ENCODE data around the gene IL1R2.

The IL1R2 gene

GRCh38 chr2:102032368-102033030 is 40.7 kb downstream of the IL1R2 start:
- in situ Hi-C loops (cut with MboI; ENCODE audit: low pct_unique_long_range_greater_than_20kb, low sequenced_read_pairs) = no loop called here
- no peak for DNase-seq

GRCh38 chr2:102033031-102033749 is 41.4 kb downstream of the IL1R2 start:
- in situ Hi-C loops (cut with MboI; ENCODE audit: low pct_unique_long_range_greater_than_20kb, low sequenced_read_pairs) = no loop called here
- peak; percentile 98 for DNase-seq

DNA sequence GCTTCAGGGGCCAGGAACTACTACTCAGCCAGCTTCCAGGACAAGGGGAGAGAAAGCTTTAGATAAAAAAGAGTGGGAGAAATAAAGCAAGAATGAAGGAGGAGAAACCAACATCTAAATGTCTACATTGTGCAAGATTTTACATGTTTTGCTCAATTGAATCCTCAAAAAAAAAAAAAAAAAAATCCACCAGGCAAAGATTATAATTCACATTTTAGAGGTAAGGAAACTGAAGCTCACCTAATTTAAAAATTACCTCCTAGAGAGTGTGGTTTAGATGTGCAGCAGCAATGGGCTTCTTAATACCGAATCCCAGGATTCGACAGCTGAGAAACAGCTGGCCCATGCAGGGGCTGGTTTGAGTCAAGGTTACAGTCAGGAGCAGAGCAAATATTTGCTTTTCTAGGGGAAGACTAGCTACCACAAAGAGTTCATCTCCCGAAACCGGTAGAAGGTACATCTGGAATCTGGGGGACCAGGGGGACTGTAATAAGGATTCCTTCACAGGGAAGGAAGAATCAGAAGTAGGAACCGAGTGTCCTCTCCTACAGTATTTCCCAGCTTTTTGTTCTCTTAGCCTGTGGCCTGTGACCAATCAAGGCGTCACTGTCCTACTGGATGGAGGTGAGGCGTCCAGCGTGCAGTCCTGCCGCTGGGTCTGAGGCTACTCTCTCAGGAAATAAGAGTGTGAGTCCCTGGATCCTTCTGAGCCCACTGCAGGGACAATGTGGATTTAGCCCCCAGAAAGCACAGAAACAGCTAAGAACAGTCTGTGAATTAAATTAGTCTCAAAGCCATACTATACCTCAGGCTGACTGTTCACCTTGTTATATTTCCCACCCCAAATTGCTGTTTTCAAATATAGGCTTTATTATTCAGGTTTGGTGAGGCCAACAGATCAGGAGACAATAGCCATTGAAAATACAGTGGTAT is 42.3 kb downstream of the IL1R2 start:
- DNase-seq = no peak
- in situ Hi-C loops (cut with MboI; ENCODE audit: low pct_unique_long_range_greater_than_20kb, low sequenced_read_pairs) = no loop called here

DNA sequence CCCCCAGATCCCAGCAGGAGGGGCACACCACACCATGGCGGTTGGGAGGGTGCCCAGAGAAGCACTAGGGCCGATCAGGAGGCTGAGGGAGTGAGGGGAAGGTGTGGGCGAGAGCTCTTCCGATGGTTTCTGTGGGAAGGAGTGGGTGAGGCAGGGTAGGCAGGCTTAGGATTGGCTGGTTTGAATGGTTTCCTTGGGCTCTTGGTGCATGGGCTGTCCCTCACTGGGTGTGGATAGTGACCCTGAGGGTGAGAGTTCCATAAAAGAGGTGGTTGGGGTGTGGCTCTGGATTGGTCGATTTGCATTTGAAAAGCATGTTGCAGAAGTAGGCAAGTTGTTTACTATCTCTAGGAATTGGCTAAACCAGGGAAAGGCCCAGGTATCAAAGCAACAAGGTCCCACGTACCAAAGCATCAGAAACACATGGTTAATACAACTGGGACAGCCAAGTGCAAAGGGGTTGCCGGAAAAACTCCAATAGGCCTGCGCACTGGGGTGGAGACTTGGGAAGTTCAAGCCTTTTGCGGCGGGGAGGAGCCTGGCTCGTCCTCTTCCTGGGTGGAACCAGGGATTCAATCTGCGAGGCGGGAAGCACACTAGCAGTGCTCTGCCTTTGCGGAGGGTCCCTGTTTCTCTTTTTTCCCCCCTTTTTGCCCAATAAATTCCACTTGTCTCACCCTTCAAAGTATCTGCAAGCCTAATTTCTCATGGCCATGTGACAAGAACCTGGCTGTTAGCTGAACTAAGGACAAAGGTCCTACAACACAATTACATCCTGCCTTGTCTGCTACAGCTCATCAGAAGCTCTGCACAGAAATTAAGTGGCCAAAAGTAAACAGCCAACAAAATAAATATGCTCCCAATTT is 43.2 kb downstream of the IL1R2 start:
- no peak for DNase-seq
- in situ Hi-C loops (cut with MboI; ENCODE audit: low pct_unique_long_range_greater_than_20kb, low sequenced_read_pairs) = no loop called here

DNA sequence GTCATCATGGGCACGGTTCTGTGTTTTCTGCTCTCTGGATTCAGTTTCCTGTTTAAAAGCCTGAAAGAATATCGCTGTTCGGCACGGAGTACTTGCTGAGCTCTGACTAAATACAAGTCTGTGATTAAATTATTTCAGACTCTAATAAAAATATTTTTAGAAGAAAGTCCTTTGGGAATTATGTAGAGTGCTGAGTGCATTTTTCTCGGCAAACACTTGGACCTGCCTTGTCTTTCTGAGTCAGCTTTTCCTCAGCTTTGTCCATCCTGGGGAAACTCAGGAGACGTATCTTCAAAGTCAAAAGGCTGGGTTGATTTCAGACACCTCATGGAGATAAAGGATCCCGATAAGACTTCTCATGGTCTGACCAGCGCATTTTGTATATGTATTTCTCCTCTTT is 45.9 kb downstream of the IL1R2 start:
- DNase-seq = no peak
- in situ Hi-C loops (cut with MboI; ENCODE audit: low pct_unique_long_range_greater_than_20kb, low sequenced_read_pairs) = no loop called here

DNA sequence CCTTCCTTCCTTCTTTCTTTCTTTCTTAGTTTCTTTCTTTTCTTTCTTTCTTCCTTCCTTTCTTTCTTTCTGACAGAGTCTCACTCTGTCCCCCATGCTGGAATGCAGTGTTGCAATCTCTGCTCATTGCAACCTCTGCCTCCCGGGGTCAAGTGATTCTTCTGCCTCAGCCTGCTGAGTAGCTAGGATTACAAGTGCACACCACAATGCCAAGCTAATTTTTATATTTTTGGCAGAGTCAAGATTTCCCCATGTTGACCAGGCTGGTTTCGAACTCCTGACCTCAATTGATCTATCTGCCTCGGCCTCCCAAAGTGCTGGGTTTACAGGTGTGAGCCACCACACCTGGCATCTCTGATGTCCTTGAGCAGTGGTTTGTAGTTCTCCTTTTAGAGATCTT is 48.5 kb downstream of the IL1R2 start:
- DNase-seq = no peak
- in situ Hi-C loops (cut with MboI; ENCODE audit: low pct_unique_long_range_greater_than_20kb, low sequenced_read_pairs) = no loop called here

- DNase-seq = no peak
- in situ Hi-C loops (cut with MboI; ENCODE audit: low pct_unique_long_range_greater_than_20kb, low sequenced_read_pairs) = no loop called here
These were observed 49.6 kb downstream of the IL1R2 start for GRCh38 chr2:102041351-102041750.

- in situ Hi-C loops (cut with MboI; ENCODE audit: low pct_unique_long_range_greater_than_20kb, low sequenced_read_pairs) = no loop called here
- DNase-seq = no peak
These were observed 50.7 kb downstream of the IL1R2 start for GRCh38 chr2:102042196-102043081.

GRCh38 chr2:102043560-102043959 is 51.8 kb downstream of the IL1R2 start:
- DNase-seq = no peak
- in situ Hi-C loops (cut with MboI; ENCODE audit: low pct_unique_long_range_greater_than_20kb, low sequenced_read_pairs) = no loop called here

GRCh38 chr2:102044235-102044896 is 52.6 kb downstream of the IL1R2 start:
- in situ Hi-C loops (cut with MboI; ENCODE audit: low pct_unique_long_range_greater_than_20kb, low sequenced_read_pairs) = no loop called here
- DNase-seq = no peak

DNA sequence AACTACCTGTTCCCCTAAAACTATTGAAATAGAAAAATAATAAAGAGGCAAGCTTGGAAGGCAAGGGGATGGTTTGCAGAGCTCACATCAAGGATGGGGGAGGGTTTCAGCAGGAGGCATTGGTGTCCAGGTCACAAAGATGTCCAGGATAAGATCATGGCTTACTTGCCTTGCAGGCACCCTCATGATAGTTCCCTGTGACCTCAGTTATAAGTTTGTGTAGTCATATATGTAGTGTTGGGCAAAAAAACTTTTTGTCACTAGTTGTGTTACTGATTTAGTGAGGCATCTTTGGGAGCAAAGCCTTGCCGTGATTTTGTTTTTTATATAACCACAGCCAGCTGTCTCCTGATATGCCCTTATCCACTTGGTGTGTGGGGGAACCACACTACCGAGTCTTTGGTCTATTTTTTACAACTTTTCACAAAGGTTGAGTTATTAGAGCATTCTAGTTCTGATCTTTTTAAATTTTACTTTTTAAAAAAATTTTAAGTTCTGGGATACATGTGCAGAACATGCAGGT is 53.3 kb downstream of the IL1R2 start:
- DNase-seq = no peak
- in situ Hi-C loops (cut with MboI; ENCODE audit: low pct_unique_long_range_greater_than_20kb, low sequenced_read_pairs) = no loop called here

DNA sequence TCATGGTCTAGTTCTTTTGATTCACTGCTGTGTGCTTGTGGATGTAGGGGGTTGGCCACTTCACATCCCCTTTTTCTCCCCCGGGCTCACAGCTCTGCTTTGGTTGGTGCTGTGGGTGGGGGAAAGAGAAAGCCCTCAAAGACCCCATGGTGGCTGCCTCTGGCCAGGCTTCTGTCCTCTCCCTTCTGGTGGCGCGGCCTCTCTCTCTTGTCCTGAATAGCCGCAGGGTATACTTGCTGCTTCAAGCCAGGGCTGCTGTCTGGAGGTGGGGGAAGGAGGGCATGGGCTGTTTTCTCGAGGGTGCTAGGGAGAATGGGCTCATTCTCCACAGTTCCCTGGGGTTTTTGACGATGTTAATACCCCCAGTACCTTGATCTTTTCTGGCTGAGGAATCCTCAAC is 53.9 kb downstream of the IL1R2 start:
- in situ Hi-C loops (cut with MboI; ENCODE audit: low pct_unique_long_range_greater_than_20kb, low sequenced_read_pairs) = no loop called here
- DNase-seq = no peak

- in situ Hi-C loops (cut with MboI; ENCODE audit: low pct_unique_long_range_greater_than_20kb, low sequenced_read_pairs) = no loop called here
- DNase-seq = no peak
These were observed 54.6 kb downstream of the IL1R2 start for GRCh38 chr2:102046135-102046986.

DNA sequence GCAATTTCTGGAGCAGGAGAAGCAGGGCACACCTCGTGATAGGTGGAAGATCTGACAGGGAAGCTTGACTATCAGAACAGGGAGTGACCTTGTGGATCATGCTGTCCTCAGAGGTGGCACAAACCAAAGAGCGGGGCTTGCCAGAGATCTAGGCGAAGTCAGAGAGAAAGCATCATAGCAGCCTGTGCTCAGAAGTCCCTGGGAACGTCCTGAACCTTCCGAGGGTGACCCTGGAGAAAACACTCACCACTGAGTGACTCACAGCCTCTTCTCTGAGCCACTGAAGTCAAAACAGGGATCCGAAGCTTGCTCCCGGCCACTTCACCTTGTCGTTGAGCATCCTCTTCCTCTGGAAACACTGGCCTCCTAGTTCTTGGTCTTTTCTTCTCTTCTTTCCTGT is 56.7 kb downstream of the IL1R2 start:
- in situ Hi-C loops (cut with MboI; ENCODE audit: low pct_unique_long_range_greater_than_20kb, low sequenced_read_pairs) = no loop called here
- DNase-seq = no peak

- DNase-seq = no peak
- in situ Hi-C loops (cut with MboI; ENCODE audit: low pct_unique_long_range_greater_than_20kb, low sequenced_read_pairs) = no loop called here
These were observed 58.1 kb downstream of the IL1R2 start for GRCh38 chr2:102049756-102050443.

DNA sequence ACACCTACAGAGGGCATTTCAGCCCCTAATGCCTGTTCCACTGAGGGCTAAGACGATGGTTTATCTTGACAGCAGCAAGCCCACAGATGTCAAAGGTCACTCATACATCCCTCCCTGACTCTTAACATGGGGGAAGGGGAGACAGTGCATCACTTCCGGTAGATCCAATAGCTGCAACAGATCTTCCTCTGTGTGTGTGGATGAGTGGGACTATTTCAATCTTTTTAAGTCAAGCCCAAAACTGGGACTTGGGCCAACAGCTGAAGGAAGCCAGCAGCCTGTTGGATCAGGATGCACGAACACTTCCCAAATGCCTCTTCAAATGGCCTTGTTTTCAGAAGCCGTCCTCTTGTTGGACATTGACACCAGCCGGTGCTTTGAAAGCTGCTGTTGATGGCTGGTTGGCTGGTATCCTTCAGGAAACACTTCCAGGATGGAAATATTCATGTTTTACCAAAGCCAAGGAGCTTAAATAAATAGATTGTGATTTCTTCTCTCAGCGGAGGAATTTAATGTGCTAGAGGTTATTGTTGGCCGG is 59.2 kb downstream of the IL1R2 start:
- DNase-seq = peak; percentile 36
- in situ Hi-C loops (cut with MboI; ENCODE audit: low pct_unique_long_range_greater_than_20kb, low sequenced_read_pairs) = no loop called here

All from KBM-7 (cell line).